GM18498 (cell line): Measurements from ENCODE around the gene SSBP4.
"Not testable (repeated sequence)": the region's sequence is repeated elsewhere in the genome, so short reads cannot be mapped to it uniquely, and the experiment has no call there.

Source experiments
- ATAC-seq: cut with Tn5 transposase; IDR thresholded peaks from one replicate; pipeline ENCODE4 v1.9.1; 2021; ENCODE audit warnings: mild to moderate bottlenecking, moderate library complexity; ENCODE audit not compliant: unreplicated experiment

The SSBP4 gene

GRCh38 chr19:18392926-18393325 is 26.3 kb upstream of the SSBP4 start:
- no peak for ATAC-seq

- ATAC-seq, result no peak
These were observed 25.4 kb upstream of the SSBP4 start for GRCh38 chr19:18393836-18394235.

- no peak for ATAC-seq
These were observed 22.5 kb upstream of the SSBP4 start for GRCh38 chr19:18396471-18397241.

- peak; percentile 60 for ATAC-seq
These were observed 21.7 kb upstream of the SSBP4 start, which contains the start of gene LRRC25 for GRCh38 chr19:18397242-18398202. Gene LRRC25, minus strand, starts transcription at chr19:18397622. Its CDS starts 659 bp downstream, at chr19:18396963.

GRCh38 chr19:18399008-18399407 is 20.2 kb upstream of the SSBP4 start:
- no peak for ATAC-seq

DNA sequence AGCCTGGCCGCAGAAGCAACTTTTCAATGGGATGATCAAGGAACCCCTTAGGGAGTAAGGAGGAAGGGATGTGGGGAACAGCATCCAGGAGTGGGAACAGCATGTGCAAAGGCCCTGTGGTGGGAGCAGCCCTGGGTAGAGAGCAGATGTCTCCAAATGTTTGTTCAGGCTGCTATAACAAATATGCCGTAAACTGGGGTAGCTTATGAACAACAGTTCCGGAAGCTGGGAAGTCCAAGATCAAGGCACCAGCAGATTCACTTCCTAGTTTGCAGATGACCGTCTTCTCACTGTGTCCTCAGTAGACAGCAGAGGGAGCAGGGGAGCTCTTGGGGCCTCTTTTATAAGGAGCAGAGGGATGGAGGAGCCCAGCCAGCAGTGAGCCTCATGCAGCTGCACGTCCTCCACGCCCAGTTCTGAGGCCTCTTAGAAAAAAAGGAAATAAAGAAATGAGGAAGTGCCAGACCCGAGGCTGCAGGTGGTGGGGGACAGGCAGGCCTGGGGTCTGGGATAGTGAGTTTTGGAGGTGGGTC is 17.6 kb upstream of the SSBP4 start:
- ATAC-seq, result no peak

- ATAC-seq, result not testable (repeated sequence)
These were observed 16.5 kb upstream of the SSBP4 start for GRCh38 chr19:18402455-18403248.

DNA sequence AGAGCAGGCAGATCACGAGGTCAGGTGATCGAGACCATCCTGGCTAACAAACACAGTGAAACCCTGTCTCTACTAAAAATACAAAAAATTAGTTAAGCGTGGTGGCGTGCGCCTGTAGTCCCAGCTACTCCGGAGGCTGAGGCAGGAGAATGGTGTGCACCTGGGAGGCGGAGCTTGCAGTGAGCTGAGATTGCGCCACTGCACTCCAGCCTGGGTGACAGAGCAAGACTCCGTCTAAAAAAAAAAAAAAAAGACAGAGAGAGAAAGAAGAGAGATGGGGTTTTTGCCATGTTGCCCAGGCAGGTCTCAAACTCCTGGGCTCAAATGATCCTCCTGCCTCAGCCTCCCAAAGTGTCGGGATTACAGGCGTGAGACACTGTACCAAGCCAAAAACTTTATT is 13.4 kb upstream of the SSBP4 start:
- ATAC-seq, result not testable (repeated sequence)

- ATAC-seq, result no peak
These were observed 12.4 kb upstream of the SSBP4 start for GRCh38 chr19:18406749-18407148.

DNA sequence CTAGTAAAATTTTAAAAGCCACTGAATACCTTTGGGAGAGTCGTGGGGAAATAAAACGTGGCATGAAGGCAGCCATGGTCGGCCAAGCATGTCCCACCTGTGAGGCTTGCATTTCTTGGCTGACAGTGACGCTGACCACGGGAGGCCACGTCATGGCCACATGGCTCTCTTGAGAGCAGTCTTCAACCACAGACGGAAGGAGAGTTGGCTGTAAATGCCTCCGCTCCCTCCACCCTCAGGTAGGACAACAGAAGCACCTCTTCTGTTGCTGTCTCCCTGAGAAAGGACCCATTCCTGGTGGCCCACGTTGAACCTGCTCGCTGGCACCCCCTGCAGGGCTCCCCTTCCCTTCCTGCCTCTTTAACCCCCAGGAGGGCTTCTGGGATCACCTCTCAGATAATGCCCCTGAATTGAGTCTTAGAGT is 11.1 kb upstream of the SSBP4 start:
- peak; percentile 64 for ATAC-seq

- ATAC-seq, result no peak
These were observed 6.5 kb upstream of the SSBP4 start for GRCh38 chr19:18412610-18413239.

- no peak for ATAC-seq
These were observed 4.6 kb upstream of the SSBP4 start for GRCh38 chr19:18414504-18415177.

DNA sequence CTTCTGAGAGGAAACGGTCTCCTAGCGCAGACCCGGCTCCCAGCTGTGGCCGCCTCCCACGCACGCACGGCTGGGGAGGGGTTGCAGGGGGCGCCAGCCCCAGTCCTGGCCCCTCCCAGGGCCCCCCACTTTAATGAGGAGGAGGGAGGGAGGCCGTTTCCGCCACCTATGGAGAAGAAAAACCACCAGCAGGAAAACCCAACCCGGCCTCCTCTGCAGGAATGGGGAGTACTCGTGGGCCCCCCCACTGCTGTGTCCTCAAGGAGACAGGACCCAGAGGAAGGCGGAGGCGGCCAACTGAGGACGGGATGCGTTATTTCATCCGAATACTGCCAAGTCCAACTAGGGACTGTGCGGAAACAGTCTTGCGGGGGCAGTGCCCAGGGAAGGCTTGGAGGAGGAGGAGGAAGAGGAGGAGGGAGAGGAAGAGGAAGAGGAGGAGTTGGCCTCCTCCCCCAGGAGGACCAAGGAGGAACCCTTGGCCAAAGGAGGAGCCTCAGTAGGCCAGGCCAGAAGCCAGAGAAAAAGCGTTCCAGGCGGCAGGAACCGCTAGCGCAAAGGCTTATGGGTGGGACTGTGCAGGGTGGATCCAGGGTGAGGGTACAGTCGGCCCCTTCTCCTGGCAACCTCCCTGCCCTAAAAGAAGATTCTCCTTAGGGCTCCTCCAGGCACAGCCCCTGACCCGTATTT is 3.9 kb upstream of the SSBP4 start:
- ATAC-seq, result no peak

GRCh38 chr19:18416778-18417249 is 2.4 kb upstream of the SSBP4 start:
- no peak for ATAC-seq

DNA sequence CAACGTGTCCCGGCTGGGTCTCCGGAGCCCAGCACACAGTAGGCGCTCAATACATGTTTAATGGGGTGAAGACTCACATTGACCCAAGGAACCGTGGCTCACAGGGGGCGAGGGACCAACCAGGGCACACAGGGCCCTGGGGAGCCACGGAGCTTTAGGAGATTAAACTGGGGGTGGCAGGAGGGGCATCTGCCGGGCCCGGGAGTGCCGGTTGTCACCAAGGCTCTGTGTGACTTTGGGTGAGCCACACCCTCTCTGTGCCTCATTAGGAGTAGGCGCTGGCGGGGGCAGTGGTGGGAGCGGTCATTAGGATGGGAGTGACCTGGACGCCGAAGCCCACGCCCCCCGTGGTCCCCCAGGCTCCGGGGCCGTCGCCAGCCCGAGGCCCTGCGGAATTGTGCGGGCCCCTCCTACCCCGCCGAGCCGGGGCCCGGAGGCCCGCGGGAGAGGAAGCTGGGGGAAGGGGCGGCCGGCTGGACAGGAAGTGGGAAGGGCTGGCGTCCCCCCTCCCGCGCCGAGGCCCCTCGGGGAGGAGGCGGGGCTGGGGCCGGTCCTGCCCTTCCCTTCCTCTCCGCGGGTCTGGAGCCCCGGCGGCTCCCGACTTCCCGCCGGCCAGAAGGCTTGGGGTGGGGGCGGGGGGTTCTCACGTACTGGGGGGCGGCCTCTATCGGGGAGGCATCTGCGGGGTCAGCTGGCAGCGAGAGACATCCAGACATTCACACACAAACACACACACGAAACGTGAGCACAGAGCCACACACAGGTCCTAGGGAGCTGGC is 1.8 kb upstream of the SSBP4 start:
- no peak for ATAC-seq

DNA sequence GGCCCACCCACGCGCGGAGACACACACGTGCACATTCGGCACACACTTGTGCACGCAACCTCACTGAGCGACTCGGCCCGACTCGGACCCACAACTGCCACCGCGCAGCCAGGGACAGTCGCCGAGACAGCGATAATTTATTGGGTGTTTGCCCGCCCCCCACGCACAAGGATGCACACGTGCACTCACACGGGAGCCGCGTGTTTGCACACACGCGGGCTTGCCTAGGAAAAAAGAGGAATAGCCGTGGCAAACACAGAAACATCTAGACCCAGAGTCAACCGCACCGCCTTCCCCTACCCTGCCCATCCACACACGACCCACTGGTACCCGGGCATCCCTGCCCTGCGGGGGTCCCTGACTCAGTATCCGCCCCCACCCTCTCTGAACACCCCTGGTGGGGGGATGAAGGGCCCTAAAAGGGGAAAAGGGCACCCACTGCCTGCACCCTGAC is 1.1 kb upstream of the SSBP4 start:
- no peak for ATAC-seq

DNA sequence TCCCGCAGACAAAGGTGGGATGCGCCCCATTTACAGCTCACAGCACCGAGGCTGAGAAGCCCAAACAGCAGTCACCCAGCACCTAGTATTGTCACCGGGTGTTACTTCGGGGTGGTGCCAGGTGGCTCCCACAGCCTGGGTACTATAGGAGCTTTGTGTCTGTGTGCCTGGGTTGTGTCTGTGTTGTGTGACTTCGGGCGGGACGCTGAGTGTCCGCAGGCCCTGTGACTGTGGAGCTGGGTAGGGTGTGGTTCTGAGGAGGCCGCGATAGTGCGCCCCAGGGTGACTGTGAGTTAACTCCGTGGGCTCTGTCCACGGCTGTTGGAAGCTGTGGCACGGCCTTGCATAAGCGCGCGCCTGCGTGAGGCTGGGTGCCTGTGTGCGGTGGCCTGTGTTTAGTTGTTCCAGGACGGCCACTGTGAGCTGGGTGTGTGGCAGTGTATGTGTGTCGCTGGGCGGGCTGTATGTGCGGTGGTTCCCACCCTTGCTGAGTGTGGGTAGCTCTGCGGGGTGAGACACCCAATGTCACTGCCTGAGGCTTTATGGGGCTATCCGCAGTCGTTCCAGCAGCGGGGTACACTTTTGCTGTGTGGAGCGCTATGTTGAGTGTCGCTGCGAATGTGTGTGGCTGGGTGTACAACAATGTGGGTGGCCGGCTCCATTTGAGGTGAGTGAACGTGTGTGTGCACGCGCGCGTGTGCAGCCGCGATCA is 559 bp upstream of the SSBP4 start:
- ATAC-seq, result no peak
